HG03442 (cell line): ENCODE data around the gene IGLON5.

Experiments
- ATAC-seq: cut with Tn5 transposase; IDR thresholded peaks from one replicate; pipeline ENCODE4 v1.9.1; 2021; ENCODE audit warnings: mild to moderate bottlenecking, moderate library complexity; ENCODE audit not compliant: unreplicated experiment

Gene IGLON5

GRCh38 chr19:51361239-51361638, 49.8 kb downstream of the IGLON5 start:
- no peak for ATAC-seq

GRCh38 chr19:51364200-51365106, 53.0 kb downstream of the IGLON5 start:
- ATAC-seq, result no peak

GRCh38 chr19:51365211-51365964, 53.9 kb downstream of the IGLON5 start:
- ATAC-seq, result no peak

GRCh38 chr19:51365965-51366388, 54.5 kb downstream of the IGLON5 start, which contains the start of gene ETFB:
Gene ETFB (minus strand): TSS chr19:51366388. CDS start chr19:51366326, 62 bp downstream.
- ATAC-seq, result no peak

- peak; percentile 50 for ATAC-seq
Measured at GRCh38 chr19:51366389-51367254, 55.2 kb downstream of the IGLON5 start.

- no peak for ATAC-seq
Measured at GRCh38 chr19:51367255-51367564, 55.8 kb downstream of the IGLON5 start.

GRCh38 chr19:51367565-51368365, 56.3 kb downstream of the IGLON5 start:
- ATAC-seq, result peak; percentile 72

- no peak for ATAC-seq
Measured at GRCh38 chr19:51368366-51369282, 57.2 kb downstream of the IGLON5 start, which contains the start of gene CLDND2. Gene CLDND2 (minus strand): TSS chr19:51369003. CDS start chr19:51368577, 426 bp downstream.

- ATAC-seq, result no peak
Measured at GRCh38 chr19:51370230-51370629, 58.8 kb downstream of the IGLON5 start.

- ATAC-seq, result no peak
Measured at GRCh38 chr19:51371186-51371690, 59.8 kb downstream of the IGLON5 start.

- no peak for ATAC-seq
Measured at GRCh38 chr19:51372021-51372648, 60.7 kb downstream of the IGLON5 start.

GRCh38 chr19:51372649-51373504, 61.4 kb downstream of the IGLON5 start, which contains the start of gene NKG7:
Gene NKG7 (minus strand): TSS chr19:51372654. CDS start chr19:51372535, 119 bp downstream.
- ATAC-seq, result peak; percentile 25

GRCh38 chr19:51375504-51376221, 64.2 kb downstream of the IGLON5 start:
- no peak for ATAC-seq

GRCh38 chr19:51377422-51377821, 66.0 kb downstream of the IGLON5 start:
- ATAC-seq, result no peak

GRCh38 chr19:51380379-51380778, 68.9 kb downstream of the IGLON5 start:
- no peak for ATAC-seq
